ENCODE results near the gene KRTAP10-1. TPM values are rescaled to one million over a fixed set of nuclear protein-coding genes. Genes with fewer than 3 reads are reported as not detected.

KRTAP10-1 gene
- total RNA-seq, 6 donors from 2014 or later = not detected

DNA sequence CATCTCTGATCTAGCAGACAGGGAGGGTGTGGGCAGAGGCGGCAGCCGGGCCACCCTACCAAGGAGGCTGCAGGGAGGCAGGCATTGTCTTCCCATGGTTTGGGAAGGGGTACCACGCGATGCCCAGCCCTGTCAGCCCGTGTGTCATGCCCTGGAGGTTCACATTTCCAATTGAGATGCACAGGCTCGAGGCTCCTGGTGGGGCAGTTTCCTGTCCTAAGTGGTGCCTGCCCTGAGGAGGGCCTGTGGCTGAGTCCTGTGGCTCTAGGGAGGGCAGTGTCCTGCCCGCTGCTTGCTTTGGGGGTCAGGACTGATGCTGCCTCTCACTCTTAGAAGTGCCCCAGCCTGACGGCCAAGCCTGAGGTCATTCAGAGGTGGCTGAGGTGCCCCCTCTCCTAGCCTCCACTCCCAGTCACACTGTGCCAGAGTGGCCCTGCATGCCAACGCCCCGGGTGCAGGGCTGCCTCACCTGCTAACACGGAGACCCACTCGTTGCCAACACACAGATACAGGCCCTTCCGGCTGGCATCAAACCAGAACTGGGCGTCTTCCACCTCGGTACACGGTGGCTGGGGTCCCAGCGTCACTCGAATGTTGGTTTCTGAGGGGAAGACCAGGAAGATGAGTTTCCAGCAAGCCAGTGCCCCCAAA, 11.9 kb downstream of the KRTAP10-1 start:
- Histone ChIP-seq H3K27ac (no peak overlapping the region), H3K36me3 (no peaks in the 10 kb centered on the region), H3K27me3 (no peaks in the 10 kb centered on the region), H3K4me3 (no peak overlapping the region), H3K4me1 (no peaks in the 10 kb centered on the region), H3K9me3 (no peaks in the 10 kb centered on the region)
- ATAC-seq (ENCODE audit: low FRiP score in 2 of 2) (no peak), DNase-seq (peak in 1 of 2 donors; percentile 18)
- WGBS, 2 donors = 84 to 91% methylated on average over 4 to 17 of the region's 18 CpGs
- TF ChIP-seq, protein P1, sequence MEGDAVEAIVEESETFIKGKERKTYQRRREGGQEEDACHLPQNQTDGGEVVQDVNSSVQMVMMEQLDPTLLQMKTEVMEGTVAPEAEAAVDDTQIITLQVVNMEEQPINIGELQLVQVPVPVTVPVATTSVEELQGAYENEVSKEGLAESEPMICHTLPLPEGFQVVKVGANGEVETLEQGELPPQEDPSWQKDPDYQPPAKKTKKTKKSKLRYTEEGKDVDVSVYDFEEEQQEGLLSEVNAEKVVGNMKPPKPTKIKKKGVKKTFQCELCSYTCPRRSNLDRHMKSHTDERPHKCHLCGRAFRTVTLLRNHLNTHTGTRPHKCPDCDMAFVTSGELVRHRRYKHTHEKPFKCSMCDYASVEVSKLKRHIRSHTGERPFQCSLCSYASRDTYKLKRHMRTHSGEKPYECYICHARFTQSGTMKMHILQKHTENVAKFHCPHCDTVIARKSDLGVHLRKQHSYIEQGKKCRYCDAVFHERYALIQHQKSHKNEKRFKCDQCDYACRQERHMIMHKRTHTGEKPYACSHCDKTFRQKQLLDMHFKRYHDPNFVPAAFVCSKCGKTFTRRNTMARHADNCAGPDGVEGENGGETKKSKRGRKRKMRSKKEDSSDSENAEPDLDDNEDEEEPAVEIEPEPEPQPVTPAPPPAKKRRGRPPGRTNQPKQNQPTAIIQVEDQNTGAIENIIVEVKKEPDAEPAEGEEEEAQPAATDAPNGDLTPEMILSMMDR (IDR thresholded peaks at IDR 0.05) = no peak
- no peak for TF ChIP-seq POLR2A (IDR thresholded peaks at IDR 0.05)
- TF ChIP-seq POLR2AphosphoS5 (IDR thresholded peaks at IDR 0.05) = no peak

DNA sequence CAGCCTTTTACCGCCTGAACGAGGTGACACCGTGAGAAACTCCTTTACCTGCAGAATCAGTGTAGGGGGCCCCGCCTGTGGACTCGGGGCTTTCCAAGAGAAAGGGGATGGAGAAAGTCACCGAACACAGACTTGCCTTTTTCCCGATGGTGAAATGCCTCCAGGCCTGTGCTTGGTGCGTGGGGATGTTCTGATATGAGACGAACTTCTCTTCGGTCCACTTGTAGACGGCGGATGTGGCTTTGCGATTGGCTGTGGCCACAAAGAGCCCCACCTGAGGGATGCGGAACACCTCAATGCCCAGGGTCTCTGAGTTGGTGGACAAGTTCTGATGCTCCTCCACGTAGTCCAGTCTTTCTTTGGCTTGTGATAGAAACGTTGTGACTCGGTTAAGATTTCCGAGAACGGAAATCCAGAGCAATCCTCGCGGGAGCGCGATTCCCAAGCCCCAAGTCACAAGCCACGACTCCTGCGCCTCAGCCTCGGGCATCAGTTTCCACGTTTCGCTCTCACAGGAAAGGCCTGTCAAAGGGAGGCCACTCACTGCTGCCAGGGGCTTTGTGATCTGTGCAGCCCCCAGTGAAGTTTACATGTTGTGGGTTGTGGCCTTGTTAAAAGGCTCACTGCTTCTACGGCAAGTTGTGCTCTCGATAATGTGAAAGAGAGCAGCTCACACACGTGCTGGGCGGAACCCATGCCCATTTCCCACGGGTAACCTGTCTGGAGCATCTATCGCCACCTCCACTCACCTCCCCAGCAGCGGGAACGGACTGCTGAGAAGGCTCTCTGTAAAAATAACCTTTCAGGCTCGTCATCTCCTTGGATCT, 12.6 kb downstream of the KRTAP10-1 start:
- Histone ChIP-seq H3K4me3 (no peak overlapping the region), H3K27ac (no peak overlapping the region), H3K36me3 (no peaks in the 10 kb centered on the region), H3K4me1 (no peaks in the 10 kb centered on the region), H3K9me3 (no peaks in the 10 kb centered on the region), H3K27me3 (no peaks in the 10 kb centered on the region)
- DNase-seq = peak; percentile 14 to 25
- 84 to 87% methylated on average over 31 to 37 of the region's 37 CpGs for WGBS, 2 donors
- ATAC-seq (ENCODE audit: low FRiP score in 2 of 2) = no peak
- TF ChIP-seq, protein P1 (IDR thresholded peaks at IDR 0.05) = no peak
- TF ChIP-seq EP300 (IDR thresholded peaks at IDR 0.05) = no peak
- no peak for TF ChIP-seq POLR2A (IDR thresholded peaks at IDR 0.05)
- no peak for TF ChIP-seq POLR2AphosphoS5 (IDR thresholded peaks at IDR 0.05)

DNA sequence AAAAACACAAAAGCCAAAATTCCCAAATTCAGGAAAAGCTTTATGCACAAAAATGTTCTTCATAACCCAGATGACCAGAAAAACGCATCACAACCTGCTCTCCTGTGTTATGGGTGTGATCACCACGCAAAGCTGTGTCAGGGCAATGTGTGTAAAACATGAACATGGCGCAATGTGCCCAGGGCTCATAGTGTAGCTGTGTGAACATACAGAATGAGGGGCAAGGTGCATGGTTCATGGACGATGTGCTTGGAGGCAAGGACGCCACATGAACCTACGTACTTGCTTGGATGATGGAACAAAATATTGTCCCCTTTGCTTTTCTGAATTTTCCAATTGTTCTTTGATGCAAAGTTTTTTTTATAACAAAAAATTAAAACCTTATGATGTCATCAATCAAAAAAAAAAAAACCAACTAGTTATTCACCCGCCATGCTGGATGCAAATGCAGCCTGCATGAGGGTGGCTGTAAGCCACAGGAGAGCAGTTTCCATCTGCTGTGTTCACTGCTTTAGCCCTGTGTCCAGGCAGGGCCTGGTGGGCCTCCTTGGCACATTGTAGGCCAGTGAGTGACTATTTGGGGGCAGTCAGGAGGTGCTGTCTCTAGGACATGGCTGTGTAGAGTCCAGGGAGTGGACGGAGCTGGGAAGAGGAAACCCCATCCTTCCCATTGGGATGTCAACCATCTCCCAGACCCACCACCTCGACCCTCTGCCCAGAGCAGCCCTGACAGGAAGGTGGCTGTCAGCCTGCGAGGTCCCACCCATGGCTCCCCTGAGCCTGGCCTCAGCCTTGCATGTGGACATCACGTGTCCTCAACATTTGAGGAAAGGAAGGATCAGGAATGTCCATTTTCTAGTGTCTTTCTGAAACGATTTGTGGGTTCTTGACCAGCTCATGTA, 13.6 kb downstream of the KRTAP10-1 start:
- Histone ChIP-seq H3K36me3 (no peaks in the 10 kb centered on the region), H3K9me3 (no peaks in the 10 kb centered on the region), H3K27ac (no peak overlapping the region), H3K4me1 (no peaks in the 10 kb centered on the region), H3K4me3 (no peak overlapping the region), H3K27me3 (no peaks in the 10 kb centered on the region)
- DNase-seq (peak in 1 of 2 donors; percentile 14), ATAC-seq (ENCODE audit: low FRiP score in 2 of 2) (no peak)
- TF ChIP-seq POLR2A (IDR thresholded peaks at IDR 0.05) (no peak), EP300 (IDR thresholded peaks at IDR 0.05) (no peak), POLR2AphosphoS5 (IDR thresholded peaks at IDR 0.05) (no peak)
- TF ChIP-seq, protein P1 (IDR thresholded peaks at IDR 0.05) = no peak
- WGBS, 2 donors = 89 to 90% methylated on average over 11 to 12 of the region's 12 CpGs

DNA sequence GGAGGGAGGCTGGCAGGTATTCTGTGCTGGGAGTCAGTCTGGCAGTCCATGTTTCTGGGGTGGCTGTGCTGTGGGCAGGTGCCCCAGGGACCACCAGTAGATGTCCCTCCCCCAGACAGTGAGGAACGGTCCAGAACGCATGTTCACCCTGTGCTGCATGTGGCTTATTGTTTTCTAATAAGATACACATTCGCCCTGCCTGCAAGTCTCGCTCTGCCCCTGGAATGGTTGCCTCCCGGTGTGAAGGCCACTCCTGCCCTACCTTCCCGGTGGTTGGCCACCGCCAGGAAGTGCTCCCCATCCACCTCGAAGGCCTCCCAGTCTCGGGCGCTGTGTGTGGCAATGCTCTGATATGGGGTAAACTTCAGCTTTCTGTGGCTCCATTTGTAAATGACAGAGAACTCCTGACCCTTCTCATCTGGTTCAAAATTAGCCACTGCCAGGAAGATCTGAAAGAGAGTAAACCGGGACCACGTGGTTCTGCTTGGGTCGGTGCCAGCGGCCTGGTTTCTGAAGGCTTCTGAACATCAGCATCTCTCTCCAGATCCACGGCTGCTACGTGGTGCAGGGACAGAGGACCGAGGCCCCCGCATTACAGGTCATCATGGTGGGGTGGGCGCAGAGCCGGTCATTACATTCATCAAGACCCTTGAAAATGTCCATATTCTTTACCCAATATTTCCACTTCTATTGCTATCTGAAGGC, 14.5 kb downstream of the KRTAP10-1 start:
- TF ChIP-seq POLR2A (IDR thresholded peaks at IDR 0.05) (no peak), POLR2AphosphoS5 (IDR thresholded peaks at IDR 0.05) (no peak)
- TF ChIP-seq, protein P1 (IDR thresholded peaks at IDR 0.05) = no peak
- WGBS, 2 donors = 90 to 91% methylated on average over 15 to 20 of the region's 20 CpGs
- no peak for ATAC-seq (ENCODE audit: low FRiP score in 2 of 2)

More for the DNA sequence above, 14.5 kb downstream of the KRTAP10-1 start:
- H3K36me3 ChIP-seq = no peaks in the 10 kb centered on the region
- no peak overlapping the region for H3K27ac ChIP-seq
- H3K27me3 ChIP-seq = no peaks in the 10 kb centered on the region
- no peak for DNase-seq
- H3K4me3 ChIP-seq = no peak overlapping the region
- no peaks in the 10 kb centered on the region for H3K9me3 ChIP-seq
- H3K4me1 ChIP-seq = no peaks in the 10 kb centered on the region
